ENCODE results near the gene GRIK1. TPM values are rescaled to one million over a fixed set of nuclear protein-coding genes. Genes with fewer than 3 reads are reported as not detected.

GRIK1 gene
- total RNA-seq, 2 donors from 2014 or later = 0.21 TPM; not detected in 1

GRCh38 chr21:29812947-29813346 is 126.8 kb downstream of the GRIK1 start:
- DNase-seq (ENCODE audit: low spot score) (no peak), ATAC-seq (ENCODE audit: insufficient number of reproducible peaks, low FRiP score, low read depth) (no peak)
- no peaks in the 10 kb centered on the region for H3K9me3 ChIP-seq
- no peaks in the 10 kb centered on the region for H3K27me3 ChIP-seq (replicated peaks; ENCODE audit: insufficient read depth)
- TF ChIP-seq, protein P1, sequence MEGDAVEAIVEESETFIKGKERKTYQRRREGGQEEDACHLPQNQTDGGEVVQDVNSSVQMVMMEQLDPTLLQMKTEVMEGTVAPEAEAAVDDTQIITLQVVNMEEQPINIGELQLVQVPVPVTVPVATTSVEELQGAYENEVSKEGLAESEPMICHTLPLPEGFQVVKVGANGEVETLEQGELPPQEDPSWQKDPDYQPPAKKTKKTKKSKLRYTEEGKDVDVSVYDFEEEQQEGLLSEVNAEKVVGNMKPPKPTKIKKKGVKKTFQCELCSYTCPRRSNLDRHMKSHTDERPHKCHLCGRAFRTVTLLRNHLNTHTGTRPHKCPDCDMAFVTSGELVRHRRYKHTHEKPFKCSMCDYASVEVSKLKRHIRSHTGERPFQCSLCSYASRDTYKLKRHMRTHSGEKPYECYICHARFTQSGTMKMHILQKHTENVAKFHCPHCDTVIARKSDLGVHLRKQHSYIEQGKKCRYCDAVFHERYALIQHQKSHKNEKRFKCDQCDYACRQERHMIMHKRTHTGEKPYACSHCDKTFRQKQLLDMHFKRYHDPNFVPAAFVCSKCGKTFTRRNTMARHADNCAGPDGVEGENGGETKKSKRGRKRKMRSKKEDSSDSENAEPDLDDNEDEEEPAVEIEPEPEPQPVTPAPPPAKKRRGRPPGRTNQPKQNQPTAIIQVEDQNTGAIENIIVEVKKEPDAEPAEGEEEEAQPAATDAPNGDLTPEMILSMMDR (IDR thresholded peaks at IDR 0.05) = no peak
- no peak overlapping the region for H3K4me3 ChIP-seq
- no peak overlapping the region for H3K27ac ChIP-seq
- H3K36me3 ChIP-seq = no peaks in the 10 kb centered on the region
- H3K4me1 ChIP-seq (ENCODE audit: control insufficient read depth in 1 of 2, low read depth in 2 of 2) = no peaks in the 10 kb centered on the region

DNA sequence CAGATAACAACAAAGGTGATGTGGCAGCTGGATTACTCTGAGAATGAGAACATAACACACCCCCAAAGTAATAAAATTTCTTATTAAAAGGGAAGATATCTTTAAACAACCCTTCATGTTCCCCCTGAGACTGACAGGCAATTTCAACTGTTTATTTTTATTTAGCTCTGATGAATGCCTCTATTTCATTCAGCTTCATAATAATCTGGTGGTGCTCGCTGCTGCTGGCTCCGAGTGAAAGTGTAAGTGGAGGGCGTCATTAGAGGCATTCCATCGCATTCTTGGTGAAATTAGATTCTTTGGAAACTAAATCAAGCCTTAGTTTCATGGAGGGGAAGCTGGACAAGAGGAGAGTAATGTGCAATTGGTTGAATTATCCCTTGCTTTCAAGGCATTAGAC is 128.9 kb downstream of the GRIK1 start:
- Histone ChIP-seq H3K9me3 (no peaks in the 10 kb centered on the region), H3K4me3 (no peak overlapping the region), H3K27ac (no peak overlapping the region), H3K4me1 (ENCODE audit: control insufficient read depth in 1 of 2, low read depth in 2 of 2) (no peaks in the 10 kb centered on the region), H3K27me3 (replicated peaks; ENCODE audit: insufficient read depth) (no peaks in the 10 kb centered on the region), H3K36me3 (no peaks in the 10 kb centered on the region)
- no peak for ATAC-seq (ENCODE audit: insufficient number of reproducible peaks, low FRiP score, low read depth)
- no peak for DNase-seq (ENCODE audit: low spot score)
- TF ChIP-seq, protein P1 (IDR thresholded peaks at IDR 0.05) = no peak

GRCh38 chr21:29808153-29808552 is 131.6 kb downstream of the GRIK1 start:
- Histone ChIP-seq H3K27ac (no peak overlapping the region), H3K36me3 (no peaks in the 10 kb centered on the region), H3K27me3 (replicated peaks; ENCODE audit: insufficient read depth) (no peaks in the 10 kb centered on the region), H3K9me3 (no peaks in the 10 kb centered on the region), H3K4me3 (no peak overlapping the region), H3K4me1 (ENCODE audit: control insufficient read depth in 1 of 2, low read depth in 2 of 2) (no peaks in the 10 kb centered on the region)
- DNase-seq (ENCODE audit: low spot score) (no peak), ATAC-seq (ENCODE audit: insufficient number of reproducible peaks, low FRiP score, low read depth) (no peak)
- TF ChIP-seq, protein P1 (IDR thresholded peaks at IDR 0.05) = no peak

DNA sequence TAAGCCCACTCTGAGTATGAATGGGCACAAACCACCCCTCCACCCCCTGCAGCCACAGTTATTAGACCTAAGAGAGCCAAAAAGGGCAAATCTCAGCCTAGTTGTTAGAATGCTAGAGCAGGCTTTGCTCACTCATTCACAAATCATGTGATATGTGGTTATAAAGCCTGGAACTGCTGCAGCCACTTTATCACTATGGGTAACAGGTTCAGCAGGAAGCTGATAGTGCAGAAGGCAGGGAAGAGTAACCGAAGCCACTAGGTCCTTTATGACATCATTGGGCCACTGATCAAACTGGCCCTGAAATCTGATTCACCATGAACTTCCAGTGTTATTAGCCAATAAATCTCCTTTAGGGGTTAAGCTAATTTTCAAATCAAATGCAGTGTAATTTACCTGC is 134.7 kb downstream of the GRIK1 start:
- Histone ChIP-seq H3K9me3 (no peaks in the 10 kb centered on the region), H3K4me3 (no peak overlapping the region), H3K4me1 (ENCODE audit: control insufficient read depth in 1 of 2, low read depth in 2 of 2) (no peaks in the 10 kb centered on the region), H3K27me3 (replicated peaks; ENCODE audit: insufficient read depth) (no peaks in the 10 kb centered on the region), H3K36me3 (no peaks in the 10 kb centered on the region), H3K27ac (no peak overlapping the region)
- DNase-seq (ENCODE audit: low spot score) (no peak), ATAC-seq (ENCODE audit: insufficient number of reproducible peaks, low FRiP score, low read depth) (no peak)
- TF ChIP-seq, protein P1 (IDR thresholded peaks at IDR 0.05) = no peak

DNA sequence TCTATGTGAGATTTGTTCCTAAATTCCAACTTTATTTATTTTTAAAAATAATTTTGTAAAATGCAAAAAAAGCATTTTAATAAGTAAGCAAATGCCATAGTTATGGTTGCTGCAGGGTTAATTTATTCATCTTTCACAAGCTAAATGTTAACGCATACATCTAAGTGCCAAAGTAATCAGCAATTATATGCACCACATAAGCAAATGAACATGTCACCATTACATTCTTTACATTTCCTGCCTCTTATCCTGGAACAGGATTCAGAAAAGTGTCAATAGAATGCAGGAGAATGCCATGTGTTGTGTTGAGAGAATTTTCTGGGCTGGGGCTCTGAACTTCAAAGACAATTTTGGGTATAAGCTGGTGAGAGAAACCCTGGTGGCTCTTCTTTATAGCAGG is 136.6 kb downstream of the GRIK1 start:
- TF ChIP-seq, protein P1 (IDR thresholded peaks at IDR 0.05) = no peak
- ATAC-seq (ENCODE audit: insufficient number of reproducible peaks, low FRiP score, low read depth) (no peak), DNase-seq (ENCODE audit: low spot score) (no peak)
- Histone ChIP-seq H3K4me1 (ENCODE audit: control insufficient read depth in 1 of 2, low read depth in 2 of 2) (no peaks in the 10 kb centered on the region), H3K27ac (no peak overlapping the region), H3K36me3 (no peaks in the 10 kb centered on the region), H3K27me3 (replicated peaks; ENCODE audit: insufficient read depth) (no peaks in the 10 kb centered on the region), H3K4me3 (no peak overlapping the region), H3K9me3 (no peaks in the 10 kb centered on the region)

Measured in thoracic aorta (tissue), 2 donors.